Peyer's patch (tissue), 4 donors: Measurements from ENCODE around the gene CYP4F3. TPM values are rescaled to one million over a fixed set of nuclear protein-coding genes. Genes with fewer than 3 reads are reported as not detected.
A peak's percentile ranks its signal among the peaks of the same experiment; 100 is the strongest.

Experiments
- DNase-seq, 3 donors: peaks; one replicate each; pipeline ENCODE4 v3.0.0-alpha.2; 2017 to 2019
- H3K27ac ChIP-seq, 4 donors: fragments of 200-600 bp; sonication (generic); one replicate each; pipeline ENCODE4 v1.5.1; 2016 to 2019
- H3K27me3 ChIP-seq, 2 donors: fragments of 200-600 bp; sonication (generic); one replicate each; pipeline ENCODE4 v1.5.1; 2019
- H3K36me3 ChIP-seq, 3 donors: fragments of 200-600 bp; sonication (generic); one replicate each; pipeline ENCODE4 v1.5.1; 2016 to 2019
- H3K4me1 ChIP-seq, 4 donors: fragments of 200-600 bp; sonication (generic); one replicate each; pipeline ENCODE4 v1.5.1; 2016 to 2019
- H3K4me3 ChIP-seq, 4 donors: fragments of 200-600 bp; sonication (generic); 1 replicate in 3 of 4; 2 replicates in 1 of 4; pipeline ENCODE4 v1.5.1; 2016 to 2019; ENCODE audit warnings: mild to moderate bottlenecking in 1 of 4
- H3K9me3 ChIP-seq, 4 donors: fragments of 200-600 bp; sonication (generic); one replicate each; pipeline ENCODE4 v1.5.1; 2016 to 2019; ENCODE audit warnings: mild to moderate bottlenecking in 1 of 4
- CTCF ChIP-seq, 6 experiments: fragments of 450-650 bp in 4 of 6; fragments of 200-600 bp in 2 of 6; sonication (generic) in 1 of 6; IDR thresholded peaks; one replicate each; pipeline ENCODE4 v1.5.1; 2017 to 2019; ENCODE audit warnings: antibody characterized with exemption in 6 of 6, mild to moderate bottlenecking in 3 of 6, moderate library complexity in 1 of 6
- POLR2A ChIP-seq, 2 donors: fragments of 450-650 bp; IDR thresholded peaks; one replicate each; pipeline ENCODE4 v1.5.1; 2017; ENCODE audit warnings: antibody characterized with exemption in 2 of 2, mild to moderate bottlenecking in 2 of 2, moderate library complexity in 2 of 2
- total RNA-seq, 4 donors: library from RNA; depleted of rRNA; stranded (reverse); fragments of >200 nt; gene quantifications; one replicate each; pipeline ENCODE4 v1.1.0, GENCODE V29; 2016

Gene CYP4F3
- total RNA-seq, 4 donors from 2014 or later: 23.9 to 164 (median 73.9) TPM

- Histone ChIP-seq H3K27me3 (no peaks in the 10 kb centered on the region), H3K27ac (no peak overlapping the region), H3K4me1 (no peaks in the 10 kb centered on the region), H3K36me3 (no peaks in the 10 kb centered on the region), H3K9me3 (no peaks in the 10 kb centered on the region), H3K4me3 (no peak overlapping the region)
- TF ChIP-seq POLR2A (IDR thresholded peaks at IDR 0.05): no peak
- no peak for DNase-seq
Observed at GRCh38 chr19:15652559-15653278, 12.0 kb downstream of the CYP4F3 start.

GRCh38 chr19:15656467-15656866 lies 15.8 kb downstream of the CYP4F3 start:
- Histone ChIP-seq H3K27ac (no peak overlapping the region), H3K36me3 (peaks cover 0 to 4% (median 0%) of the 10 kb centered on the region in 3 donors), H3K27me3 (no peaks in the 10 kb centered on the region), H3K9me3 (no peaks in the 10 kb centered on the region), H3K4me1 (no peaks in the 10 kb centered on the region), H3K4me3 (no peak overlapping the region)
- no peak for TF ChIP-seq POLR2A (IDR thresholded peaks at IDR 0.05)
- no peak for TF ChIP-seq CTCF (IDR thresholded peaks at IDR 0.05)
- DNase-seq: no peak

- H3K4me1 ChIP-seq: peaks cover 0 to 4% (median 0%) of the 10 kb centered on the region in 4 donors
- no peak overlapping the region for H3K4me3 ChIP-seq
- no peaks in the 10 kb centered on the region for H3K27me3 ChIP-seq
- H3K9me3 ChIP-seq: no peaks in the 10 kb centered on the region
- no peak for TF ChIP-seq CTCF (IDR thresholded peaks at IDR 0.05)
- no peak for TF ChIP-seq POLR2A (IDR thresholded peaks at IDR 0.05)
- no peak for DNase-seq
- H3K36me3 ChIP-seq: peaks cover 0 to 3% (median 0%) of the 10 kb centered on the region in 3 donors
- H3K27ac ChIP-seq: no peak overlapping the region
Observed at GRCh38 chr19:15663247-15663646, 22.6 kb downstream of the CYP4F3 start.

- Histone ChIP-seq H3K27me3 (no peaks in the 10 kb centered on the region), H3K9me3 (no peaks in the 10 kb centered on the region), H3K27ac (peak overlapping the region in 1 of 4 donors; percentile 80), H3K4me3 (no peak overlapping the region), H3K36me3 (no peaks in the 10 kb centered on the region), H3K4me1 (peaks cover 0 to 4% (median 0%) of the 10 kb centered on the region in 4 donors)
- DNase-seq: no peak
- no peak for TF ChIP-seq CTCF (IDR thresholded peaks at IDR 0.05)
- no peak for TF ChIP-seq POLR2A (IDR thresholded peaks at IDR 0.05)
Observed at GRCh38 chr19:15666186-15666585, 25.5 kb downstream of the CYP4F3 start.

- peak in 2 of 3 donors; percentile 82 to 86 for DNase-seq
- Histone ChIP-seq H3K4me1 (peaks cover 0 to 4% (median 0%) of the 10 kb centered on the region in 4 donors), H3K27ac (peak overlapping the region in 2 of 4 donors; percentile 44 to 80), H3K27me3 (no peaks in the 10 kb centered on the region), H3K4me3 (no peak overlapping the region), H3K9me3 (no peaks in the 10 kb centered on the region), H3K36me3 (no peaks in the 10 kb centered on the region)
- TF ChIP-seq POLR2A (IDR thresholded peaks at IDR 0.05) (peak in 1 of 2 donors; percentile 55), CTCF (IDR thresholded peaks at IDR 0.05) (peak in 1 of 6 experiments; percentile 26)
Observed at GRCh38 chr19:15666883-15667282, 26.2 kb downstream of the CYP4F3 start.

- H3K9me3 ChIP-seq: no peaks in the 10 kb centered on the region
- DNase-seq: no peak
- H3K36me3 ChIP-seq: no peaks in the 10 kb centered on the region
- TF ChIP-seq CTCF (IDR thresholded peaks at IDR 0.05): no peak
- TF ChIP-seq POLR2A (IDR thresholded peaks at IDR 0.05): no peak
- H3K27me3 ChIP-seq: no peaks in the 10 kb centered on the region
- H3K4me1 ChIP-seq: peaks cover 0 to 4% (median 0%) of the 10 kb centered on the region in 4 donors
- no peak overlapping the region for H3K27ac ChIP-seq
- H3K4me3 ChIP-seq: no peak overlapping the region
Observed at GRCh38 chr19:15669440-15669839, 28.7 kb downstream of the CYP4F3 start.
